Thyroid gland (tissue), 4 donors: ENCODE measurements around the gene BRIX1. TPM values are rescaled to one million over a fixed set of nuclear protein-coding genes. Genes with fewer than 3 reads are reported as not detected.

Experiments used
- DNase-seq, 2 donors: peaks; one replicate each; pipeline ENCODE4 v3.0.0-alpha.2; 2019
- H3K27ac ChIP-seq, 3 donors: fragments of 200-600 bp; sonication (generic); 1 replicate in 2 of 3; 2 replicates in 1 of 3; pipeline ENCODE4 v1.5.1; 2016 to 2019; ENCODE audit warnings: mild to moderate bottlenecking in 1 of 3, moderate library complexity in 1 of 3
- H3K27me3 ChIP-seq: fragments of 200-600 bp; sonication (generic); one replicate; pipeline ENCODE4 v1.5.1; 2019
- H3K36me3 ChIP-seq, 2 donors: fragments of 200-600 bp; sonication (generic); one replicate each; pipeline ENCODE4 v1.5.1; 2016 to 2019
- H3K4me1 ChIP-seq, 2 donors: fragments of 200-600 bp; sonication (generic); one replicate each; pipeline ENCODE4 v1.5.1; 2017 to 2019
- H3K4me3 ChIP-seq, 3 donors: fragments of 200-600 bp; sonication (generic); replicated peaks in 1 of 3; 1 replicate in 2 of 3; 2 replicates in 1 of 3; pipeline ENCODE4 v1.5.1; 2016; ENCODE audit warnings: mild to moderate bottlenecking in 1 of 3
- H3K9me3 ChIP-seq: fragments of 200-600 bp; sonication (generic); one replicate; pipeline ENCODE4 v1.5.1; 2017
- POLR2A ChIP-seq, 2 donors: fragments of 450-650 bp; IDR thresholded peaks; one replicate each; pipeline ENCODE4 v1.6.1; 2017; ENCODE audit warnings: antibody characterized with exemption in 2 of 2, mild to moderate bottlenecking in 2 of 2, moderate library complexity in 1 of 2
- WGBS, 2 donors: methylation state at CpG; one replicate each; pipeline ENCODE4 v1.1.5; 2017; 5-methylcytosine and 5-hydroxymethylcytosine counted together
- intact Hi-C: fragments of 100-400 bp; cut with DNase I; formaldehyde crosslinking; loops from one replicate; pipeline ENCODE4 v1.15.1; 2023
- total RNA-seq, 4 donors: library from RNA; depleted of rRNA; stranded (reverse); fragments of >200 nt; gene quantifications; one replicate each; pipeline ENCODE4 v1.2.3, GENCODE V29; 2016
- TF ChIP-seq, protein P1 (sequence below), 6 experiments: fragments of 200-600 bp in 3 of 6; fragments of 450-650 bp in 3 of 6; sonication (generic) in 3 of 6; IDR thresholded peaks; one replicate each; pipeline ENCODE4 v1.5.1; 2016 to 2019; ENCODE audit warnings: antibody characterized with exemption in 6 of 6, mild to moderate bottlenecking in 2 of 6, inconsistent platforms in 1 of 6, moderate library complexity in 1 of 6

Gene BRIX1
- 10 to 100 TPM; 16.2 to 24.5 (median 20.8) TPM for total RNA-seq

DNA sequence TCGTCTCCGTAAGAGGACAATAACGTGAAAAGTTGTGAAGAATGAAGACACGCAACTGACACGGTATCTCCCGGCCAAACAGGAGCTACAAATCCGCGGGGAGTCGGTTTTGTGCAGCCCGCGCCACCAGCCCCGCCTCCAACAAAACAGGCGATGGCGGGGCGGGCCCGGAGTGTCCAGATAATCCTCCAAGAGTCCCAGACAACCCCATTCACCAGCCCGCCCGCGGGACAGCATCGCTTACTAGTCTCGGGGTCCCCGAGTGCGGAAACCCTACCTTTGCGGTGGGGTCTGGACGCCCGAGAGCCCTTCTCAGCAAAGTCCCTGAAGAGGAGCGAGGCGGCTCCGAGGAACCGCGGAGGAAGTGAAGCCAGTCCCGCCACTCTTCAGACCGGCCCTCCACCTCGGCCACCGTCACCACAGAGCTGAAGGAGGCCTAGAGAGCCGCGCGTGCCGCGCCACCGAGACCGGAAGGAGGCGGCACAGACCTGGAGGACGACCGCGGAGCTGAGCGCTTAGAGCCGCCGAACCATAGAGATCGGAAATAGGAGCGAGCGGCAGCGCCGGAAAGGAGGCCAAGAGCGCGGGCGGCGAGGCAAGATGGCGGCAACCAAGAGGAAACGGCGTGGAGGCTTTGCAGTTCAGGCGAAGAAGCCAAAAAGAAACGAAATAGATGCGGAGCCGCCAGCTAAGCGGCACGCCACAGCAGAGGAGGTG, at the start of gene BRIX1, which contains the start of gene RAD1:
TSS of gene BRIX1 (plus strand) at position 573 of the 717 bp plus-strand sequence. CDS start at position 601, 28 bp downstream.
TSS of gene RAD1 (minus strand) at position 366 of the 717 bp plus-strand sequence. CDS start 612 bp downstream, outside the sequence.
- Histone ChIP-seq H3K4me1 (peaks cover 21 to 27% of the 10 kb centered on the region in 2 donors), H3K27ac (peak within 1 kb of the TSS; percentile 38 to 80 (median 80)), H3K4me3 (peak within 1 kb of the TSS; percentile 70 to 92 (median 72)), H3K36me3 (peaks cover 6 to 15% of the 10 kb centered on the region in 2 donors), H3K27me3 (no peaks in the 10 kb centered on the region), H3K9me3 (no peaks in the 10 kb centered on the region)
- WGBS, 2 donors: 0 to 1% methylated on average over 54 to 65 of the region's 67 CpGs
- intact Hi-C loops: no loop called here
- peak in 1 of 2 donors; percentile 63 for TF ChIP-seq POLR2A (IDR thresholded peaks at IDR 0.05)
- TF ChIP-seq, protein P1, sequence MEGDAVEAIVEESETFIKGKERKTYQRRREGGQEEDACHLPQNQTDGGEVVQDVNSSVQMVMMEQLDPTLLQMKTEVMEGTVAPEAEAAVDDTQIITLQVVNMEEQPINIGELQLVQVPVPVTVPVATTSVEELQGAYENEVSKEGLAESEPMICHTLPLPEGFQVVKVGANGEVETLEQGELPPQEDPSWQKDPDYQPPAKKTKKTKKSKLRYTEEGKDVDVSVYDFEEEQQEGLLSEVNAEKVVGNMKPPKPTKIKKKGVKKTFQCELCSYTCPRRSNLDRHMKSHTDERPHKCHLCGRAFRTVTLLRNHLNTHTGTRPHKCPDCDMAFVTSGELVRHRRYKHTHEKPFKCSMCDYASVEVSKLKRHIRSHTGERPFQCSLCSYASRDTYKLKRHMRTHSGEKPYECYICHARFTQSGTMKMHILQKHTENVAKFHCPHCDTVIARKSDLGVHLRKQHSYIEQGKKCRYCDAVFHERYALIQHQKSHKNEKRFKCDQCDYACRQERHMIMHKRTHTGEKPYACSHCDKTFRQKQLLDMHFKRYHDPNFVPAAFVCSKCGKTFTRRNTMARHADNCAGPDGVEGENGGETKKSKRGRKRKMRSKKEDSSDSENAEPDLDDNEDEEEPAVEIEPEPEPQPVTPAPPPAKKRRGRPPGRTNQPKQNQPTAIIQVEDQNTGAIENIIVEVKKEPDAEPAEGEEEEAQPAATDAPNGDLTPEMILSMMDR (IDR thresholded peaks at IDR 0.05): peak in 2 of 6 experiments; percentile 22 to 45
- DNase-seq: peak; percentile 96 to 98

GRCh38 chr5:34866989-34867471, 48.5 kb upstream of the BRIX1 start:
- no peak for DNase-seq
- H3K27ac ChIP-seq: no peak overlapping the region
- H3K9me3 ChIP-seq: no peaks in the 10 kb centered on the region
- WGBS, 2 donors: 83 to 87% methylated on average over 3 of the region's 3 CpGs
- intact Hi-C loops: no loop called here
- H3K4me1 ChIP-seq: no peaks in the 10 kb centered on the region
- no peak overlapping the region for H3K4me3 ChIP-seq
- TF ChIP-seq, protein P1 (IDR thresholded peaks at IDR 0.05): no peak
- TF ChIP-seq POLR2A (IDR thresholded peaks at IDR 0.05): no peak
- no peaks in the 10 kb centered on the region for H3K36me3 ChIP-seq
- no peaks in the 10 kb centered on the region for H3K27me3 ChIP-seq

DNA sequence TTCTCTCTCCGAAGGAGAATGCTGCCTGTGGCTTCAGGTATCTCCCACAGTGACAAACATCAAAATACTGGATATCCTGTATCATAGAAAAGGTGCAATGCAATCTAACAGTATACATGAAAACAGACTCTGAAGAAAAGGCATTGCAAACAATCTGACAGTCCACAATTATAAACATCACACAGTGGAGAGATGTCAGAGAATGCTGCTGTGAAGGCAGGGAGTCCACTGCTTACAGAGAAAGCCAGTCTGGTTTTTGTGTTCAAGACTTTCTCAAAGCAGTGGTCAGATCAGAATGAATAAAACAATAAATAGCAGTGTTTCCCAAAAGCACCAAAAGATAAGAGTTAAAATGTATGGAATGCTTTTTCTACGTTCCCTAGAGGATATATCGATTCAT, 47.9 kb upstream of the BRIX1 start:
- no peaks in the 10 kb centered on the region for H3K4me1 ChIP-seq
- intact Hi-C loops: no loop called here
- 88 to 95% methylated on average over 3 of the region's 3 CpGs for WGBS, 2 donors
- no peaks in the 10 kb centered on the region for H3K27me3 ChIP-seq
- H3K27ac ChIP-seq: no peak overlapping the region
- DNase-seq: no peak
- H3K9me3 ChIP-seq: no peaks in the 10 kb centered on the region
- TF ChIP-seq, protein P1 (IDR thresholded peaks at IDR 0.05): no peak
- no peak for TF ChIP-seq POLR2A (IDR thresholded peaks at IDR 0.05)
- H3K4me3 ChIP-seq: no peak overlapping the region
- H3K36me3 ChIP-seq: no peaks in the 10 kb centered on the region

GRCh38 chr5:34868791-34869190, 46.7 kb upstream of the BRIX1 start:
- no peaks in the 10 kb centered on the region for H3K36me3 ChIP-seq
- no peaks in the 10 kb centered on the region for H3K9me3 ChIP-seq
- H3K4me1 ChIP-seq: no peaks in the 10 kb centered on the region
- 100% methylated on average over 1 of the region's 1 CpG for WGBS, 2 donors
- no peak for DNase-seq
- TF ChIP-seq, protein P1 (IDR thresholded peaks at IDR 0.05): no peak
- TF ChIP-seq POLR2A (IDR thresholded peaks at IDR 0.05): no peak
- intact Hi-C loops: no loop called here
- no peaks in the 10 kb centered on the region for H3K27me3 ChIP-seq
- no peak overlapping the region for H3K27ac ChIP-seq
- no peak overlapping the region for H3K4me3 ChIP-seq

- DNase-seq: no peak
- no peaks in the 10 kb centered on the region for H3K36me3 ChIP-seq
- no peak overlapping the region for H3K4me3 ChIP-seq
- TF ChIP-seq, protein P1 (IDR thresholded peaks at IDR 0.05): no peak
- no peak for TF ChIP-seq POLR2A (IDR thresholded peaks at IDR 0.05)
- H3K9me3 ChIP-seq: no peaks in the 10 kb centered on the region
- WGBS, 2 donors: 88 to 98% methylated on average over 1 of the region's 1 CpG
- no peaks in the 10 kb centered on the region for H3K27me3 ChIP-seq
- intact Hi-C loops: no loop called here
- H3K27ac ChIP-seq: no peak overlapping the region
- no peaks in the 10 kb centered on the region for H3K4me1 ChIP-seq
These were observed 46.3 kb upstream of the BRIX1 start for GRCh38 chr5:34869256-34869655.
